Cortex of kidney (tissue), 1 donor: ENCODE results near the gene SNTB2.

ENCODE experiments used
- DNase-seq: peaks from one replicate; lab custom pipeline; 2025; lab: John Stamatoyannopoulos, UW

SNTB2 gene

DNA sequence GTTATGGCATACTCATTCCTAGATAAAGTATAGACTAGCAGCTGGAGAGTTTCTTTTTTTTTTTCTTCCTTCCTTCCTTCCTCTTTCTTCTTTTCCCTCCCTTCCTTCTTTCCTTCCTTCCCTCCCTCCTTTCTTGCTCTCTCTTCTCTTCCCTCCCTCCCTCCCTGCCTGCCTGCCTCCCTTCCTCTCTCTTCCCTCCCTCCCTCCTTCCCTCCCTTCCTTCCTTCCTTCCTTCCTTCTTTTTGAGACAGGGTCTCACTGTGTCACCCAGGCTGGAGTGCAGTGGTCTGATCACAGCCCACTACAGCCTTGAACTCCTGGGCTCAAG lies 7.0 kb upstream of the SNTB2 start:
- no peak for DNase-seq

DNA sequence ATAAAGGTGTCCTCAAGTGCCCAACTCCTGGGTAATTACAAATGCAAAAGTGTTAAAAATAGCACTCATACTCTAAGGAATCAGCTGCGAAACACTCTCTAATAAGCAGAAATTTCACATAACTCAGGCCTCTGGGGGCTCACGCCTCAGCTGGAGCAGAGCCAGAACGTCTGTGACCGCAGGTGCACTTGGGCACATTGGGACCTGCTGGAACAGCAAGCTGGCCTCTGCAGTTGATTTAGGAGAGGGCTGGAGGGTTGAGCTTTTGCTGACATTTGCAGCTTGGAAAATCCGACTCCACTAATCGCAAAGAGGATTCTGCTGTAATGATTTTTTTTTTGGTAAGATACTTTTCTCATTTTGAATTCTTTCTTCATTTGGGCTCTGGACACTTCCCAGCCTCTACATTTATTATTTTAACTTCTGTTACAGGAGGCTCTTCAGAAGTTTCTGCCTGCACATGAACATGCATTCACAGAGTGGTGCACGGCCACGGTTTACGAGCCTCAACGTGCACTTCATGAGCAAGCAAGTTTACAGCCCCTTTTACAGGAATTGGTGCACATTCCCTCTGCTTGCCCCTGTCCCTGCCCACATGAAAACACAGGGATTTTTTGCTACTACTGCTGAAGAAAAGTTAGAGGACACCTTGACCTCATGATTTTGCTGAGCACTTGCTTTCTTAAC lies 4.1 kb upstream of the SNTB2 start:
- DNase-seq = no peak

DNA sequence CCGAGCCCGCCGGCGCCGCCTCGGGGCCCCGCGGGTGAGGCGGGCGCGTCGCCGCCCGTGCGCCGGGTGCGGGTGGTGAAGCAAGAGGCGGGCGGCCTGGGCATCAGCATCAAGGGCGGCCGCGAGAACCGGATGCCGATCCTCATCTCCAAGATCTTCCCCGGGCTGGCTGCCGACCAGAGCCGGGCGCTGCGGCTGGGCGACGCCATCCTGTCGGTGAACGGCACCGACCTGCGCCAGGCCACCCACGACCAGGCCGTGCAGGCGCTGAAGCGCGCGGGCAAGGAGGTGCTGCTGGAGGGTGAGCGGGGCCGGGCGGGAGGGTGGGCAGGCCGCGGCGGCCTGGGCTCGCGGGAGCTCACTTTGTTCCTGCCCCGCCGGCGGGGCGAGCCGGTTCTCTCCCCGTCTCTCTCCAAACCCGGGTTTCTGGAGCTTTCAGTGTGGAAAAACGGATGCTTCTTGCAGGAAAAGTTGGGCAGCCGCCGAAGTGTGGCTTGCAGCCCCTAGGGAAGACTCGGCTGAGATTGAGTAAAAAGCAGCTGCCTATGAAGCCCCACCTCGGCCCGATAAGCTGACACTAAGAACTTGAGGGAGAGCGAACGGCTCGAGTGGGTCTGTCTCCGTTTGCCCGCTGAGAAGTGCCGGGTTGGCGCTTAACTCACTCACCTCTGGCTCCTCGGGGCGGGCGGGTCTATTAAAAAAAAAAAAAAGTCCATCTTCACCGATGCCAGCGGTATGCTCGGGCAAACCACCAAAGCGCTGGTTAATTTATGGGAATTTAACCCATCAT lies 677 bp downstream of the SNTB2 start:
- no peak for DNase-seq

DNA sequence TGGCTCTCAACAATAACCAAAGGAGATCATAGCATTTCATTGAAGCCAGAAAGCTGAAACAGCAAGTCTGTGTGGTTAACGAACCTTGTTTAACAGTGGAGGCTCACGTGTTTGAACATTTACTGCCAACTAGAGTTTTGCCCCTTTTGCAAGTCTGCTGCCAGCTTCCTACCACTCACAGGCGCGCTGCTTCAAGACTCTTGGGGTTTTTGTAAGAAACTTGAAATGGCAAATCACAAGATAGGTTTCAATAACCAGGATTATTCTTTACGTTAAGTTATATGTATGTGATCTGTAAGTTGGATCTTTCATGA lies 1.2 kb downstream of the SNTB2 start:
- no peak for DNase-seq

DNA sequence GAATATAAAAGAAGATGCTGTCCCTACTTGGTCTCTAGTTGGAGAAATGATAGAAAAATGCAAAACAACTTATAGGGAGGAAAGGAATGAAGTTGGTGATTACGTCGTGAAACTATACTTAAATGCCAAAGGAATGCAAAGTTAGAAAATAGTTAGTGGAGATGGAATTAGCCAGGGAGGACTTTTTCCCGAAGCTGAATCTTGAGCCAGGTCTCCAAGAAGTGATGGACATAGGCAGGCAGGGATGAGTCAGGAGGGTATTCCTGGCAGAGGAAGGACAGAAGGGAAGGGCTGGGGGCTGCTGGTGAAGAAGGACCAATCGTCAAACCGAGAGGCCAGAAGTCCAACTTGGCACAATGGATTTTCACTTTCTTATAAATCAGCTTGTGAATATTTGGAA lies 1.8 kb downstream of the SNTB2 start:
- DNase-seq = no peak

DNA sequence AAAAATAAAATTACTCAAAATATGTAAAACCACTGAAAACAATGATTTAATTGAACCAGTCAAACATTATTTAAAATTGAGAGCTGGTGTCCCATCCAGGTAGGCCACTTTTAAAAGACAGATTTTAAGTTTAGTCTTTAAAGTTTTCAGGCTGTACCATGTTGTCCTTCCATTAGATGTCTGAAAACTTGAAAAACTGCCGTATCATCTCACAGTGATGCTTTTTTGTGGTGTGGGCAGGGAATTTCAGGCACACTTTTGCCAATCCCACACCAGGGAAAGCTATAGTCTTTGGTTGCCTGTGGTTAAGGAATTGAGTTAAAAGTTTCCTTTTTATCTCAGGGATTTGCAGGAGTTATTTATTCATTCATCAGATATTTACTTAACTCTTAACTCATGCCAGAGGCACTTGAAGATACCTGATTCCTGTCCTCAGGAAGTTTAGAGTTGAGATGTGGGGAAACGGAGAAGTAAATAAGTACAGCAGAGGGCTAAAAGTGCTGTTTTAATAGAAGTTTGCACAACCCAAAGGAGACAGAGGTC lies 3.2 kb downstream of the SNTB2 start:
- DNase-seq = no peak

DNA sequence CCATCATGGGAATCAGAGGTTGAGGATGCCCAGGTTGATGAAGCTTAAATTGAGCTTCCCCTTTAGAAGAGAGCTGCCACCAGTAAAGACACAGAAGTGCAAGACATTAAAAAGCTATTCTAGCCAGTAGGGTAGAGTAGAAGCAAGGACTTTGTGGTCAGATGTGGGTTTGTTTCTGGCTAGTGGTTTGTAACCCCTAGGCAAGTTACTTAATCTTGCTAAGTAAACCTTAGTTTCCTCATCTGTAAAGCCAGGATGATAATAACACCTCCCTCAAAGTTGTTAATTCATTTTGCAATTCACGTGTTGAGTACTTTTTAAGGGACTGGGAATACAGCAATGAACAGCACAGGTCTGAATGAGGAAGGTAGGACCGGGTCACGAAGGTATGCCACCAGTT lies 3.6 kb downstream of the SNTB2 start:
- no peak for DNase-seq

DNA sequence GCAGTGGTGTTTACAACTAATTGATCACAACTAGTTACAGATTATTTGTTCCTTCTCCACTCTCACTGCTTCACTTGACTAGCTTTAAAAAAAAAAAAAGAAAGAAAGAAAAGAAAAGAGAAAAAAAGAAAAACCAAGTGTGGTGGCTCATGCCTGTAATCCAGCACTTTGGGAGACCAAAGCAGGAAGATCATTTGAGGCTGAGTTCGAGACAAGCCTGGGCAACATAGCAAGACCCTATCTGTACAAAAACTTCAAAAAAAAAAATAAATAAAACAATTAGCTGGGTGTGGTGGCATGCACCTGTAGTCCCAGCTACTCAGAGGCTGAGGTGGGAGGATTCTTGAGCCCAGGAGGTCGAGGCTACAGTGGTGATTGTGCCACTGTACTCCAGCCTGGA lies 4.2 kb downstream of the SNTB2 start:
- DNase-seq = no peak

DNA sequence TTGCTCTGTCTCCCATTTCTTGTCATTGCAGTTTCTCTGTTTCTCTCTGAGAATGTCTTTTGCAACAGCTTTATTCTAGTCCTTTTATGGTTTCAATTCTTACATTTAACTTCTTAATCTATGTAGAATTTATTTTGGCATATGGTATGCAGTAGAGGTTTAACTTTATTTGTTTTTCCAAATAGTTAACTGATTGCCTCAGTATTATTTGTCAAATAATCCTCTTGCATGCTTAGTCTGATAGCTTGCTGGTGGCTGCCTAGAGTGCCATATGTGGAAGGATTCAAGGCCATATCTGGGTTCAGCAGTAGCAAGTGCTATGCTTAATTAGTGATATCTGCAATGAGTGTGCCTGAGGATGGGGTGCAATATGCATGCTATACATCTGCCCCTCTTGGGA lies 6.9 kb downstream of the SNTB2 start:
- no peak for DNase-seq

DNA sequence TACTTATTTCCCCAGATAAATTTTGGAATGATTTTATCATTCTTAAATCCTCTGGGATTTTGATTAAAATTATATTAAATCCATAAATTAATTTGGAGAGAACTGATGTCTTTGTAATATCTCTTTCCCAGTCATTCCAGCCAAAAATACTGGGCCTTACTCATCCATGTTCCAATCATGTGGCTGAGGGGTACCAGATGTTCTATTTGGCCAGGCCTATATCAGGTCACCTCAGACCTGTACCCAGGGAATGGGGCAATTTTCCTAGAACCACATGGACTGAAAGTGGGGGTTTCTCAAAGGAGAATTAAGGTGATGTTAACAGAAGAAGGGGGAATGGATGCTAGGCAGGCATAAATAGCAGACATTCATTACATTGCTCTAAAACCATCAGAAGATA lies 7.5 kb downstream of the SNTB2 start:
- no peak for DNase-seq

DNA sequence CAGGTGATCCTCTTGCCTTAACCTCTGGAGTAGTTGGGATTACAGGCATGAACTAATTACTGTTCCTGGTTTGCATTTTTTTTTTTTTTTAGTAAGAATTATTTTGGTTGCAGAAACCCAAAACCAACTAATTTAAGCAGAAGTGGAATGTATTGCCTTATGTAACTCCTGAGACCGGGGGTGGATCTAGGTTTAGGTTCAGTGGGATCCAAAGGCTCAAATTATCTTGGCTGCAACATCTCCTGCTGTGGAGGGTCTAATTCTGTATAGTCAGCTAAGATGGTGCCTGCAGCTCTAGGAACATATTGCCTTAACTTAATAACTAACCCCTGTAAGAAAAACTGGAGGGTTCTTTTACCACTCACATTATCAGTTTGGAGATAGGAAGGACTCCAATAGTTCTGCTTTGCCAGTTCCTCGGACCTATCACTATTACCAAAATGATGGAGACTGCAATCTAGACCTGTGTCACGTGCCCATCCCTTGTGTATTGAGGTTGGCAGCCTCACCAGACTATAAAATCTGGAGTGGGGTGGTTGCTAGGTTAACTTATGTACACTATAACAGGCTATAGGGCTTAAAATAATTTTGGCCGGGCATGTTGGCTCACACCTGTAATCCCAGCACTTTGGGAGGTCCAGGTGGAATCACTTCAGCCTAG lies 8.5 kb downstream of the SNTB2 start:
- no peak for DNase-seq

DNA sequence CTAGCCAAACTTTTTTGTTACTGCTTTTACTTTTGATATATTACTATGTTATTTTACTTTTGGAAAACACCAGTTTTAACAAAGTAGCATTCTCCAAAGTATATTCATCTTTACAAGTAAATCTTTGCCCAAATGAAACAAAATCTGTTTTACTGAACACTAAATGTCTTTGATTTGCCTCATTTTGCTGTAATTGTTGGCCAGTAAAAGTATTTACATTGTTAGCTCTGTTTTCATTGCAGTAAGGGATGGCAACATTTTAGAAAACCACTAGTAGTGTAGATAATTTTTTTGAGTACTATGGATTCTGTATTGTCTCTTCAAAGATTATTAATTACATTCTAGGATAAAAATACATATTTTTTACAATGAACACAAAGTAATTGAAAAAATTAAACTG lies 10.6 kb downstream of the SNTB2 start:
- DNase-seq = no peak

DNA sequence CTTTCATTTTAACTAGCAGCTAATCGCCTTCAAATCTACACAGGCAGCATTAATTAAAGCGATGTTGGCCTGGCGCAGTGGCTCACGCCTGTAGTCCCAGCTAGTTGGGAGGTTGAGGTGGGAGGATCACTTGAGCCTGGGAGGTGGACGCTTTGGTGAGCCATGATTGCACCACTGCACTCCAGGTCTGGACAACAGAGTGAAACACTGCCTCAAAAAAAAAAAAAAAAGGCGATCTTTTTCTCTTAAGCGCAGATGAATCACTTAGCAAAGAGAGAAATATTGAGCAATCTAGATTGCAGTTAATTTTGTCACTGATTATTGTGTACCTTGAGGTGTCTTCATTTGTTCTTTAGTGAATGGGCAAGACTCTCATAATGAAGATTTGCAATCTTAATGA lies 12.4 kb downstream of the SNTB2 start:
- no peak for DNase-seq

DNA sequence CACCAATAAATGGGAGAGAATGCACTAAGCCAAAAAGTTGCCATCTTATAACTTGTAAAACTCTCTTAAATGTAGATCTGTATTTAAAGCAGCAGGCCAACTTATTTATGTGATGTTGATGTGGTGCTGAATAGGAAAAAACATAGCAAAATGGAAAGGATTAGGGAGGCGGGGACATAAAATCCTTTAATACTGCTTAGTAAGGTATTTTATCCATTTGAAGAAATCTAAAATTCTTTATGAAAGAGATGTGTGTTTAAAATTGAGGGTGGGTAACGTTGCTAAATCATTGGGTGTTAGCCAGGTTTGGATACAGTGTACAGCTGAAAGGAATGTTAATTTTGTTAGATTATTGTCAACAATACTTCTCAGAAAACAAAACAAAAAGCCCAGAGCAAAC lies 14.3 kb downstream of the SNTB2 start:
- DNase-seq = no peak

DNA sequence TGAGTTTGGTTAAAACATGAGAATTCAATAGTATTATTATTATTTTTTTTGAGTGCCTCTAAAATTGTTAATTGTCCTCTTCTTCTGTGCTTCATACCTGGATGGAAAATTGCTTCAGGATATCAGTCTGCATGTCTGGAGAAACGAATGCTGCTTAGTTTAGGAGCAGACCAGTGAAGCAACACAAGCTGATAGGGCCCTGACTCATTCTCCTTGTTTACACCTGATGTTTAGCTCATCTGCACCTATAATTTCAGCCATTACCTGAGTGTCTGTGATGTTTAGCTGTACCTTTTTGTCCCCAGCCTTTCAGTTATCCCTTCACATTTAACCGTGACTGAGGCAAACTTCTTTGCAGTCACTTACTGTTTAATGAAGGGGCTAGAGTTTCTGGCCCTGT lies 14.8 kb downstream of the SNTB2 start:
- no peak for DNase-seq

DNA sequence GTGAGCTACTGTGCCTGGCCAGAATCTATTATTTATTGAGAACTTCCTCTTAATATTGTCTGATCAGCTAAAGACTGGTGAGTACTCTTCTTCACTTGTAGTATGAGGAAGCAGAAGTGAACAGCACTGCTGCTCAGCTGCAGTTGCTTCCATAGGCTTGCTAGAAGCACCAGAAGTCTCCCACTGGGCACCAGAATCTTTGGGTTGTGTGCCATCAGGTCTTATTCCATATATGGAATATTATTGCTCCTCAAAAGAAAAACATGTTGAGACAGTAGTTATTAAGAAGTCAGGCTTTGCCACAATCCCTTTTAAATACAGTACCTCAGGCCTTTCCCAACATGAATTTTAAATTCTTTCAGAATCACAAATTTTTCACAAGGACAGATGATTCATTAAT lies 17.2 kb downstream of the SNTB2 start:
- DNase-seq = no peak

DNA sequence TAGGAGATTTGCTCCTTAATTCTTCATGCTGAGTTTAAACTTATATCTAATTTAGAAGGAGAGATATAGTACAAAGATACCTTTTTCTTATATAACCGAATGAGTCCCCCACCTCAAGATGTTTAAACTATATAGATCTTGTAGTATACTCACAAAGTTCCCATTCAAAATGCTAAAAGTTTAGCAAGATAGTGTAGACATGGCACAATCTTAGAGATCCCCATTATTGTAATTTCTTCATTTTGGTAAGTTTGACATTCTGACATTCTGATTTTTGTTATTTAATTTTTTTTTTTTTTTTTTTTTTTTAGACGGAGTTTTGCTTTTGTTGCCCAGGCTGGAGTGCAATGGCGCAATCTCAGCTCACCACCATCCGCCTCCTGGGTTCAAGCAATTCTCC lies 22.8 kb downstream of the SNTB2 start:
- DNase-seq = no peak

DNA sequence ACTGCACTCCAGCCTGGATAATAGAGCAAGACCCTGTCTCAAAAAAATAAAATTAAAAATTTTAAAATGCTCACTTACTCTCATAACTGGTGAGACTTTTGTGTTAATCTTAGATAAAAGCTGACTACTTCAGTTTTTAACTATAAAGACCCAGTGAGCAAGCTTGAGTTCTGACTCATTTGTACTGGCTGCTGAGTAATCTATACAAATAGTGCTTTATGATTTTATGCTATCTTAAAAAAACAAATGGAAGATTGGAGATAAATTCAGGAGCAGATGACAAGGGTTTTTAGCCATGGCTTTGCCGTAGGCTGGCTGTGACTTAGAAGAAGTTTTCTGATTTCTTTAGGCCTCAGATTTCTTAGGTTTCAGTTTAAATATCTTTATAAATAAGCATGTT lies 30.5 kb downstream of the SNTB2 start:
- DNase-seq = no peak

DNA sequence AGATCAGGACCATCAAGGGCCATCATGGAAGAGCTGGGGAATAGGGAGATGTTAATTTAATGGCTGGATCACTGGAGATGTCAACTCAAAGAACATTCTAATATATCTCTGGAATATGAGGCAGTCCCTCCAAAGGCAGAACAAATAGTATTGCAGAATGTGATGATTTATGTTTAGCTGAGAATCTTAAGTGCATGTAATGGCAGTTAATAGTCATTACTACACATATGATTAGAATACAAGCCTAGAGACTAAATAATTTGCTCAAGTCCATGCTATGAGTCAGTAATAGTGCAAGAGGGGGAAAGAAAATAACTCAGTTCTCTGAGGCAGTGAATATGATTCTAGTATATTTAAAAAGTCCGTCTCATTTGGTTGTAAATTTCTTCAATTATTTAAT lies 32.3 kb downstream of the SNTB2 start:
- DNase-seq = no peak

DNA sequence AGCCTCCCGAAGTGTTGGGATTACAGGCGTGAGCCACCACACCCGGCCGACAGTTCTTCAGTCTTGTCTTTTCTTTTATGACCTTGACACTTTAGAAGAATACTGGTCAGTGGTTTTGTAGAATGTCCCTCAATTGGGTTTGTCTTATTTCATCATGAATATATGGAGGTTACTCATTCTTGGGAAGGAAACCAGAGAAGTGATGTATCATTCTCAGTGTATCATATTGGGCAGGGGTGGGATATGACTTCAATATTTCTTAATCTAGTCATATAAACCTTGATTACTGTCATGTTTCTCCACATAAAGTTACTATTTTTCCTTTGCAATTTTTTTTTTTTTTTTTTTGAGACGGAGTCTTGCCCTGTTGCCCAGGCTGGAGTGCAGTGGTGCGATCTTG lies 36.9 kb downstream of the SNTB2 start:
- no peak for DNase-seq

DNA sequence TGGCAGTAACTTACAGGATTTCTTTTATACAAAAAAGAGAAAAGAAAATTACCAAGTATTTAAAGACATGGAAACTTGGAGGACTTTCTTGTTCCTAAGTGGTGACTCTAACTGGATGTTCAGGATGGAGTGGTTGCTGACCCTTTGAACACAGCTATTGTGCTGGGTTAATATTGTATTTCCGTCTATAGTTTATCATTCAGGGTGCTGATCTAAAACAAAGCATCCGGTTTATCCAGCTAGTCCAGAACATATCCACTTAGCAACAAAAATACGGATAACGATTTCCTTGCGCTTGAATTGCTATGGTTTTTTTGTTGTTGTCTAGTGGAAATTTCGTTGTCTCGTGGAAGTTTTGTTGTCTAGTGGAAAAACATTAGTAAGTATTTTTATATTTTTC lies 38.2 kb downstream of the SNTB2 start:
- DNase-seq = no peak

DNA sequence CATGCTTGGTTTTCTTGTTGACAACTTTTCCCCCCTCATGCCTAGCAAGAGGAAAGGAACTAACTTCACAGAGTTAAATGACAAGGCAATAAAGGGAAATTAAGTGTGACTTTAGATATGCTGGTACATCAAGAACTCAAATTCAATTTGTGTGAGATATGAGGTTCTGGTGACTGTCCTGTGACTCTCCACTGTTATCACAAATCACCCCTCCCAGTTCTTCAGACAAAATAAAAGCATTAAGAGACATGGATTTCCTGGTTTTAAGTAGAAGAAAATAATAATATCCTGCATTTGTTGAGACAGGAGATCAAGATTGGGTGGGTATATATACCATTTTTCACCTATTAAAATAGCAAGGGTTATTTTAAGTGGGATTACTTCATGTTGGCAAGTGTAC lies 46.2 kb downstream of the SNTB2 start:
- DNase-seq = no peak

DNA sequence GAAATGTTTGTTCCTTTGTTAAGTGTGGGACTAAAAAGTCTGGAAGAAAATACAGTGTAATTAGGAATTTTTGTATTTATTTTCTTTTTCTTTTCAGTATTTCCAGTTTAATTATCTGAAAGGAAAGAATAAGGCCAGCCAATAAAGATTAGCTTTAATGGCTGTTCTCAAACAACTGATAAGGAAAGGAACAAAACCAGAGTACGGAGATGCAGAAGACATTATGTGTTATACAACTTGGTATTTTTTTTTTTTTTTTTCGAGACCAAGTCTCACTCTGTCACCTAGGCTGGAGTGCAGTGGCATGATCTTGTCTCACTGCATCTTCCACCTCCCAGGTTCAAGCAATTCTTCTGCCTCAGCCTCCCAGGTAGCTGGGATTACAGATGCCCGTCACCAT lies 47.5 kb downstream of the SNTB2 start:
- no peak for DNase-seq

DNA sequence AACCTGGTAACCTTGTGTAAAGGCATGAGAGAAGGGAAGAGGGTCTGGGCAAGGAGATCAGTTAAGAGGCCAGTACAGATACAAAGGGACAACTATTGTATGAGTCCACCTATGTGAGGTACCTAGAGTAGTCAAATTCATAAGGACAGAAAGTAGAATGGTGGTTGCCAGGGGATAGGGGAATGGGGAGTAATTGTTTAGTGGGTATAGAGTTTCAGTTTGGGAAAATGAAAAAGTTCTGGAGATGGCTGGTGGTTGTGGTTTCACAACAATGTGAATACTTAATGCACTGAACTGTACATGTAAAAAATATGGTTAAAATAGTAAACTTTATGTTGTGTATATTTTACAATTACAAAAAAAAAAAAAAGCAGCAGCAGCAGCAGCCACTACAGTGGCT lies 49.4 kb downstream of the SNTB2 start:
- DNase-seq = no peak
